Middle frontal gyrus (tissue), 1 donor: ENCODE data around the gene DCLRE1B.

Source experiments
- DNase-seq: peaks from one replicate; pipeline ENCODE4 v3.0.0-alpha.2; 2015; ENCODE audit warnings: low spot score; ENCODE audit errors: extremely low spot score

The DCLRE1B gene

GRCh38 chr1:113886417-113887401, 18.4 kb upstream of the DCLRE1B start:
- DNase-seq: no peak

- no peak for DNase-seq
Measured at GRCh38 chr1:113887402-113888175, 17.5 kb upstream of the DCLRE1B start, which contains the start of gene BCL2L15. Gene BCL2L15 (minus strand): TSS chr1:113887581. CDS start chr1:113887375, 206 bp downstream.

- no peak for DNase-seq
Measured at GRCh38 chr1:113890816-113891215, 14.3 kb upstream of the DCLRE1B start.

GRCh38 chr1:113891631-113892220, 13.4 kb upstream of the DCLRE1B start:
- no peak for DNase-seq

GRCh38 chr1:113893267-113893666, 11.9 kb upstream of the DCLRE1B start:
- no peak for DNase-seq

GRCh38 chr1:113895098-113895497, 10.0 kb upstream of the DCLRE1B start:
- no peak for DNase-seq

- no peak for DNase-seq
Measured at GRCh38 chr1:113895961-113896360, 9.2 kb upstream of the DCLRE1B start.

- DNase-seq: no peak
Measured at GRCh38 chr1:113898241-113898814, 6.8 kb upstream of the DCLRE1B start.

- no peak for DNase-seq
Measured at GRCh38 chr1:113899111-113899510, 6.0 kb upstream of the DCLRE1B start.

GRCh38 chr1:113901191-113901590, 3.9 kb upstream of the DCLRE1B start:
- DNase-seq: no peak

- DNase-seq: no peak
Measured at GRCh38 chr1:113903501-113904292, 1.4 kb upstream of the DCLRE1B start.

GRCh38 chr1:113904293-113904673, 843 bp upstream of the DCLRE1B start:
- DNase-seq: no peak

- no peak for DNase-seq
Measured at GRCh38 chr1:113905435-113905861, 322 bp downstream of the DCLRE1B start.

GRCh38 chr1:113912594-113913311, 7.6 kb downstream of the DCLRE1B start:
- DNase-seq: no peak

GRCh38 chr1:113913312-113913668, 8.2 kb downstream of the DCLRE1B start:
- no peak for DNase-seq

GRCh38 chr1:113913887-113914664, 8.9 kb downstream of the DCLRE1B start:
- DNase-seq: no peak

GRCh38 chr1:113916974-113917373, 11.8 kb downstream of the DCLRE1B start:
- no peak for DNase-seq

GRCh38 chr1:113917400-113918082, 12.4 kb downstream of the DCLRE1B start:
- DNase-seq: no peak

- no peak for DNase-seq
Measured at GRCh38 chr1:113918243-113918642, 13.1 kb downstream of the DCLRE1B start.
